ENCODE data around the gene TSPAN18. TPM values are rescaled to one million over a fixed set of nuclear protein-coding genes. Genes with fewer than 3 reads are reported as not detected.

TSPAN18 gene
- total and polyA plus RNA-seq, 2 donors from 2014 or later: 13.8 to 38.1 TPM

DNA sequence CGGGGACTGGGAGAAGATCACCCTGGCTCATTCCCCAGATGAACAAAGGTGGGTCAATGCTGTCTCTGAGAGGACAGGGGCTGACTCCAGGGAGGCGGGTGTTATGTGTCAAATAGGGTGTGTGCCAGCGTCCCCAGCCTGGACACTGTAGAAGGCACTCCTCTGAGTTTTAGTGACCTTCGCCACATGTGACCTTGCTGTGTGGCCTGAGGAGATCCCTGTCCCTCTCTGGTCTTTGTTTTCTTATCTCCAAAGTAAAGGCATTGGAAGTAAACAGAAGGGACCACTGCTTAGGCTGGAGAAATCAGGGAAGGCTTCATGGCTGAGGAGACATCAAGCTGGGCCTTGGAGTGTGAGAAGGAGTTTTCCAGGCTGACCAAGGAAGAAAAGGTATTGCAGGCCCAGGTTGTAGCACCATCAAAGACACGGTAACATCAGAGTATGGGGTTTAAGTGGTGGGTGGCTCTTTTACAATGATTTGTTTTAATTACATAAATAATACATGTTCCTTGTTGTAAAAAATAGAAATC lies 149.5 kb downstream of the TSPAN18 start:
- DNase-seq (no peak), FAIRE-seq (no peak)
- intact Hi-C loops (cut with DNase I): no loop called here
- Histone ChIP-seq H3K9me3 (ENCODE audit: control insufficient read depth in 2 of 3, insufficient read depth in 1 of 3, low read length in 3 of 3) (no peaks in the 10 kb centered on the region), H3K27ac (ENCODE audit: low read depth in 2 of 2, low read length in 2 of 2) (no peak overlapping the region), H3K27me3 (ENCODE audit: control insufficient read depth, insufficient read depth, low read length) (no peaks in the 10 kb centered on the region), H3K9ac (ENCODE audit: low read length in 3 of 3) (no peak overlapping the region), H3K36me3 (ENCODE audit: control insufficient read depth in 2 of 3, insufficient read depth in 3 of 3, low read length in 3 of 3) (no peaks in the 10 kb centered on the region), H3K4me1 (ENCODE audit: control insufficient read depth in 2 of 3, insufficient read depth in 2 of 3, low read depth in 1 of 3, low read length in 3 of 3) (peaks cover 0 to 3% (median 0%) of the 10 kb centered on the region in 3 donors), H3K4me3 (ENCODE audit: low read length in 3 of 3) (no peak overlapping the region)
- TF ChIP-seq, protein P1, sequence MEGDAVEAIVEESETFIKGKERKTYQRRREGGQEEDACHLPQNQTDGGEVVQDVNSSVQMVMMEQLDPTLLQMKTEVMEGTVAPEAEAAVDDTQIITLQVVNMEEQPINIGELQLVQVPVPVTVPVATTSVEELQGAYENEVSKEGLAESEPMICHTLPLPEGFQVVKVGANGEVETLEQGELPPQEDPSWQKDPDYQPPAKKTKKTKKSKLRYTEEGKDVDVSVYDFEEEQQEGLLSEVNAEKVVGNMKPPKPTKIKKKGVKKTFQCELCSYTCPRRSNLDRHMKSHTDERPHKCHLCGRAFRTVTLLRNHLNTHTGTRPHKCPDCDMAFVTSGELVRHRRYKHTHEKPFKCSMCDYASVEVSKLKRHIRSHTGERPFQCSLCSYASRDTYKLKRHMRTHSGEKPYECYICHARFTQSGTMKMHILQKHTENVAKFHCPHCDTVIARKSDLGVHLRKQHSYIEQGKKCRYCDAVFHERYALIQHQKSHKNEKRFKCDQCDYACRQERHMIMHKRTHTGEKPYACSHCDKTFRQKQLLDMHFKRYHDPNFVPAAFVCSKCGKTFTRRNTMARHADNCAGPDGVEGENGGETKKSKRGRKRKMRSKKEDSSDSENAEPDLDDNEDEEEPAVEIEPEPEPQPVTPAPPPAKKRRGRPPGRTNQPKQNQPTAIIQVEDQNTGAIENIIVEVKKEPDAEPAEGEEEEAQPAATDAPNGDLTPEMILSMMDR (IDR thresholded peaks at IDR 0.05; ENCODE audit: borderline replicate concordance, extremely low read depth, insufficient read depth): no peak

- H3K4me1 ChIP-seq (ENCODE audit: control insufficient read depth in 2 of 3, insufficient read depth in 2 of 3, low read depth in 1 of 3, low read length in 3 of 3): peaks cover 0 to 3% (median 0%) of the 10 kb centered on the region in 3 donors
- H3K27me3 ChIP-seq (ENCODE audit: control insufficient read depth, insufficient read depth, low read length): no peaks in the 10 kb centered on the region
- H3K9me3 ChIP-seq (ENCODE audit: control insufficient read depth in 2 of 3, insufficient read depth in 1 of 3, low read length in 3 of 3): no peaks in the 10 kb centered on the region
- FAIRE-seq (no peak), DNase-seq (peak in 2 of 5 donors; percentile 23 to 51)
- no peak overlapping the region for H3K4me3 ChIP-seq (ENCODE audit: low read length in 3 of 3)
- no peak overlapping the region for H3K9ac ChIP-seq (ENCODE audit: low read length in 3 of 3)
- TF ChIP-seq, protein P1 (IDR thresholded peaks at IDR 0.05; ENCODE audit: borderline replicate concordance, extremely low read depth, insufficient read depth): no peak
- H3K36me3 ChIP-seq (ENCODE audit: control insufficient read depth in 2 of 3, insufficient read depth in 3 of 3, low read length in 3 of 3): no peaks in the 10 kb centered on the region
- H3K27ac ChIP-seq (ENCODE audit: low read depth in 2 of 2, low read length in 2 of 2): no peak overlapping the region
- intact Hi-C loops (cut with DNase I): no loop called here
These were observed 150.1 kb downstream of the TSPAN18 start for GRCh38 chr11:44876906-44877305.

DNA sequence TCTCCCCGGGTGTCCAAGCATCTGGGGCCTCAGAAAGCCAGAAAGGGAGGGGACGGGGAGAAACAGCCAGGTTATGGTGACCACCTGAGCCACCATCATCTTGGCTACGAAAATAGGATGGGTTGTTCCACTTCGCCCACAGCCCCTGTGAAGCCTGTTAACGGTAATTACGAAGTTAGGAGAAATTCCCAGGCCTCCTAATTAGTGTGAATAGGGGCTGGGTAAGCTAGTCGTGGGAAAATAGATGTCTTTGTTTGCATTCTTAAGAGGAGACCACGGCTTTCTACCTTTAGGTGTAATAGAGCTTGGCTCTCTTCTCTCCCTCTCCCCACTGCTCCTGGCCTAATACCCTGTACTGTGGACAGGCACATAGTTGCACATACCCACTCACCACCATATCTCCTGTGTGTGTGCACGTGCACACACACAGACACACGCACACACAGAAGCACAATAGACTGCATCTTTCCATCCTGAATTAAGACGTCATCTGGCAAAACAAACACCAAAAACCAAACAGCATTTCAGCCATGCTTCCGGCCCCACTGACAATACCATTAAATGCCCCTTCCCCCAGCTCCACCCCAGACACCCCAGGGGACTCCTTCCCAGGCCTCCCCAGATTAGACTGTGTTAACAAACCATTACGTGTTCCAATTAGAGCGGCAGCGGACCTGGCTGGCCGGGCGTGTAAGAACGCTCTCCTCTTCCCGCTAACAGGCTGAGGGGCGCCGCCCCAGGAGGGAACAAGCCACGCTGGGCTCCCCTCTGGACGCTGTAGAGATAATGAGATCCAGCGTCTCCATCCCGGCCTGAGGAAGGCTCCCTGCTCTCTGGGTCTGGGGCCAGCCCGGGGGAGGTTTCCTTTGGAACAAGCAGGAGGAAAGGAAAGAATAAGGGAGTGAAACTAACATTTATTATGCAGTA lies 151.1 kb downstream of the TSPAN18 start:
- no peaks in the 10 kb centered on the region for H3K36me3 ChIP-seq (ENCODE audit: control insufficient read depth in 2 of 3, insufficient read depth in 3 of 3, low read length in 3 of 3)
- DNase-seq: peak in 3 of 5 donors; percentile 42 to 74 (median 54)

More for the DNA sequence above, 151.1 kb downstream of the TSPAN18 start:
- H3K9ac ChIP-seq (ENCODE audit: low read length in 3 of 3): no peak overlapping the region
- TF ChIP-seq, protein P1 (IDR thresholded peaks at IDR 0.05; ENCODE audit: borderline replicate concordance, extremely low read depth, insufficient read depth): no peak
- no peaks in the 10 kb centered on the region for H3K27me3 ChIP-seq (ENCODE audit: control insufficient read depth, insufficient read depth, low read length)
- H3K4me1 ChIP-seq (ENCODE audit: control insufficient read depth in 2 of 3, insufficient read depth in 2 of 3, low read depth in 1 of 3, low read length in 3 of 3): peaks cover 0 to 3% (median 0%) of the 10 kb centered on the region in 3 donors
- no peak overlapping the region for H3K4me3 ChIP-seq (ENCODE audit: low read length in 3 of 3)
- intact Hi-C loops (cut with DNase I): no loop called here
- no peaks in the 10 kb centered on the region for H3K9me3 ChIP-seq (ENCODE audit: control insufficient read depth in 2 of 3, insufficient read depth in 1 of 3, low read length in 3 of 3)
- no peak overlapping the region for H3K27ac ChIP-seq (ENCODE audit: low read depth in 2 of 2, low read length in 2 of 2)
- FAIRE-seq: no peak
